ENCODE results near the gene SRPRB.

SRPRB gene

GRCh38 chr3:133840767-133841166 lies 35.2 kb downstream of the SRPRB start:
- DNase-seq (ENCODE audit: low spot score), result no peak

DNA sequence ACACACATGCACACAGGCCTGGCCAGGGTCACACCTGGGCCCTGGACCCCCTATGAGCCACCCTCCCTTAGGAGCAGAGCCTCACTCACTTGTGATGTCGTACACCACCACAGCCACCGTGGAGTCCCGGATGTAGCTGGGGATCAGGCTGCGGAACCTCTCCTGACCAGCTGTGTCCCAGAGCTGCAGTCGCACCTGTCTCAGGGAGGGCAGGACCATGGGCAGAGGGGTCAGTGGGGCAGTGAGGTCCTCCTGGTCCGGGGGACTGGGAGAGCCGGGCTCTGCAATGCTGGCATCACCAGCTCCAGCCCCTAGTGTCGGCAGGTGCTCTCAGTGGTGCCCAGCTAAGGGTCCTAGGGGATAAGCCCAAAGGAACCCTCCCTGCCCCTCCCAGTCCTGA lies 35.6 kb downstream of the SRPRB start:
- DNase-seq (ENCODE audit: low spot score), result no peak

DNA sequence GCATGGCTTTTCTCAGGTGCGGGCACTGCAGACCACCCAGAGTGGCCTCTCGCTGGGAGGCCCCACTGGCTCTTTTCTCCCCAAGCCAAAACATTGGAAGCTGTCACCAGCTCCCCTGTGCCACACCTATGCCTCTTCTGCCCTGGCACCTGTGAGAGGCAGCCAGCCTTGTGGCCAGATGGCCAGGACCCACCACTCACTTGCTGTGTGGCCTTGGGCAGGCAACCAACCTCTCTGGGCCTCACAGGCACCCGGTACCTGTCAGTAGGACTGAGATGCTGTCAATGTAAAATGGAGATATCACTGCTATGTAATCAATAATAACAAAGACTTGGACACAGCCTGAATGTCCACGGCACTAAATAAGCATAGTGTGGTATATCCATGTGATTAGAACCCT lies 36.5 kb downstream of the SRPRB start:
- no peak for DNase-seq (ENCODE audit: low spot score)

GRCh38 chr3:133843634-133844033 lies 38.0 kb downstream of the SRPRB start:
- DNase-seq (ENCODE audit: low spot score), result peak; percentile 69

DNA sequence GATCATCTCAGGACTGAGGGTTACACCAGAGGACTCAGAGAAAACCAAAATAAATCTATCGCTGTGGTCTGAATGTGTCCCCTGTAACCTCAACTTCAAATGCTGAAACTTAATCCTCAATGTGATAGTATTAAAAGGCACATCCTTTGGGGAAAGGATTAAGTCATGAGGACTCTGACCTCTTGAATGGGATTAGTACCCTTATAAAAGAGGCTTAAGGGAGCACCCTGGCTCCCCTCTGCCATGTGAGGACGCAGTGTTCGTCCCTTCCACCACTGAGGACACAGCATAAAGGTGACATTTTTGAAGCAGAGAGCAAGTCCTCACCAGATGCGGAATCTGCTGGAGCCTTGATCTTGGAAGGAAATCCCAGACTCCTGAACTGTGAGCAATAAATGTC lies 39.5 kb downstream of the SRPRB start:
- DNase-seq (ENCODE audit: low spot score), result no peak

- DNase-seq (ENCODE audit: low spot score), result no peak
Observed at GRCh38 chr3:133849346-133849745, 43.7 kb downstream of the SRPRB start.

DNA sequence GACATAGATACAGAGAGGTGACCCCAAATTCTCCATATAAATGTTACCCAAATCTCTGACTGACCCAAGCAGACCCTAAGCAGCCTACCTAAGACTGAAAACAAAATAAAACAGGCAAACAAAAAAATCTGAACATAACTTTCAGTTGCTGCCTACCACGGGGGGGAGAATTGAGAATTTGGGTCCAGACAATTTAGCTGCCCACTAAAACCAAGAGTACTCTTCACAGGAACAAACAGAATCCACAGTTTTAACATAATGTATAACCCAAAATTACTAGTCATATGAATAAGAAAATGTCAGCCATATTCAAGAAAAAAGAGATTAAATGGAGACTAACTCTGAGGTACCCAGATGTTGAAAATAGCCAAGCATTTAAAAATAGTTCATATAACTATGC lies 44.4 kb downstream of the SRPRB start:
- DNase-seq (ENCODE audit: low spot score), result no peak

- no peak for DNase-seq (ENCODE audit: low spot score)
Observed at GRCh38 chr3:133851266-133851906, 45.8 kb downstream of the SRPRB start.

DNA sequence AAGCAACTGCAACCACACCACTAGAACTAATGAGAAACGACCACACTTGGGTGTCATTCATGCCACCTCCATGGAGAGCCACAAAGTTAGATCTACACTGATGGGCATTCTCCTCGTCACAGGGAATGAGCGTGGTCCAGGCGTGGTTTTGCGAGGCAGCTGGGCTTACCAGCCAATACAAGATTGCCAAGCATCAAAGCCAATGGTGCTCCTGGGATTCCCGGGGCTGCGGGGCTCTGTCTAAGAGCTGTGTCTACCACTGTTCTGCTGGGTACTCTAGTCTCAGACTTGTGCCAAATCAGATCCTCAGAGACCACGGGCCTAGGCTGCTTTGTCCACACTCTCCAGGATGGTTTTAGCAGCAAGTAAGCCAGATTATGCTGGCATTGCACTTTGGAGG lies 46.3 kb downstream of the SRPRB start:
- DNase-seq (ENCODE audit: low spot score), result no peak

- DNase-seq (ENCODE audit: low spot score), result no peak
Observed at GRCh38 chr3:133853063-133853924, 47.7 kb downstream of the SRPRB start.

DNA sequence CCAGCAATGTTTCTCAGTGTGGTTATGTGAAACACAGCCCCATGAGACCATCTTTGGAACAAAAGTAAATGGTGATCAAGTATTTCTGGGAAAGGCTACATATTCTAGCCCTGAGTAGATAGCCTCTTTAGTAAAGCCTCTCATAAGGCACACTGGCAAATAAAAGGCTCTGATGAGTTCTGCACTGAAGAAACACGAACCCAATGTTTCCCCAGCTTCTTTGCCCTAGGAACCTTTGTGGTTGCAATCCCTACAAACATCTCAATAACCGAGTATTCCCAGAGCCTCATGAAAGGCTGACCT lies 48.3 kb downstream of the SRPRB start:
- no peak for DNase-seq (ENCODE audit: low spot score)

- no peak for DNase-seq (ENCODE audit: low spot score)
Observed at GRCh38 chr3:133854264-133855001, 48.8 kb downstream of the SRPRB start.

- DNase-seq (ENCODE audit: low spot score), result no peak
Observed at GRCh38 chr3:133855002-133855370, 49.4 kb downstream of the SRPRB start.

GRCh38 chr3:133855772-133856171 lies 50.2 kb downstream of the SRPRB start:
- no peak for DNase-seq (ENCODE audit: low spot score)

DNA sequence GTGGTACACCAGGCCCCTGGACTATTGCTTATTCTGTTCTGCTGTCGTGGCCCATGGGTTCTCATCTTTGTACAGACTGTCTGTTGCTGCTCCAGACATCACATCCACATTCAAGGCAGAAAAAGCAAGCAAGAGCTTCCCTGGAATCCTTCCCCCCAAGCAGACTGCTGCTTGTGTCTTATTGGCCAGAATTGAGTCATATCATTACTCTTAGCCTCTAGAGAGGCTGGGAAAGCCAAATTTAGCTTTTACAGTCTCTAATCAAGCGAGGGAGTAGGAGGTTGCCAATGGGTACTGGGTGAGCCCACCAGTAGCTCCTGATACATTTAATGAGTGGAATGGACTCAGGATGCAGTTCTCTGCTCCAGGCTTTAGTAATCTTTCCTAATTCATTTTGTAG lies 50.7 kb downstream of the SRPRB start:
- DNase-seq (ENCODE audit: low spot score), result no peak

DNA sequence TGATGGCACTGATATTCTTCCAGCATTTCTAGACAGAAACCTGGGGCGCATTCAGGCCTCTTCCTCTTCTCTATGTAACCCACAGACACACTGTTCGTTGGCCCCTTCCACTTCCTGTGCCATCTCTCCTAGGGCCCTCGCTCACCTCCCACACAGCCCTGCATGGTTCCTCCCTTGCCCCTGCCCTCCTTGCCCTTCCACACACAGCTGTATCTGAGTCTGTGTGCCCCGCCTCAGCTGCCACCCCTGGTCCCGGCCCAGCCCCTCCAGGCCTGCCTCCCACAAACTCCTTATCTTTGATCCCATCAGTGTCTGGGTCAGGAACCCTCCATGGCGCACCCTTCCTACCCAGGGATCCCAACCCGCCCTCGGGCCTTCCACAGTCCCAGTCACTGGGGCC lies 52.2 kb downstream of the SRPRB start:
- no peak for DNase-seq (ENCODE audit: low spot score)

GRCh38 chr3:133859381-133860234 lies 54.0 kb downstream of the SRPRB start:
- no peak for DNase-seq (ENCODE audit: low spot score)

DNA sequence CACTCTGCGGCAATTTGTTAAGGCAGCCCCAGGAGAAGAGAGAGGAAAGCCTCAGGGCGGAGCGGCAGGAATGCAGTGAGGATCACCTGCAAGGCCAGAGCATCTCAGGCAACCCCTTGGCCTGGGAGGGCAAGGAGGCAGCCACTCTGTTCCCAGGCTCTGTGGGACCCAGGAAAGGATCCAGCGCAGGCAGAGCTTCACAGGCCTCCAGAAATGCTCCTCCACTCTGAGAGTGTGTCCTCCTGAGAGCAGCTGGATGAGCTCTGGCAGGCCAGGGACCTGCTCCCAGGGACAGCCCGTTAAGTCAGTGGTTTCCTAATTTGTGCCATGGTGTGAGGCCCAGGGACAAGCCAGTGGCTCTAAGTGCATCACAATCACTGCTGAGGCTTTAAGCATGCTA lies 54.9 kb downstream of the SRPRB start:
- no peak for DNase-seq (ENCODE audit: low spot score)

- DNase-seq (ENCODE audit: low spot score), result no peak
Observed at GRCh38 chr3:133862161-133862560, 56.5 kb downstream of the SRPRB start.

GRCh38 chr3:133863911-133864310 lies 58.3 kb downstream of the SRPRB start:
- DNase-seq (ENCODE audit: low spot score), result no peak

- DNase-seq (ENCODE audit: low spot score), result no peak
Observed at GRCh38 chr3:133864616-133865015, 59.0 kb downstream of the SRPRB start.

DNA sequence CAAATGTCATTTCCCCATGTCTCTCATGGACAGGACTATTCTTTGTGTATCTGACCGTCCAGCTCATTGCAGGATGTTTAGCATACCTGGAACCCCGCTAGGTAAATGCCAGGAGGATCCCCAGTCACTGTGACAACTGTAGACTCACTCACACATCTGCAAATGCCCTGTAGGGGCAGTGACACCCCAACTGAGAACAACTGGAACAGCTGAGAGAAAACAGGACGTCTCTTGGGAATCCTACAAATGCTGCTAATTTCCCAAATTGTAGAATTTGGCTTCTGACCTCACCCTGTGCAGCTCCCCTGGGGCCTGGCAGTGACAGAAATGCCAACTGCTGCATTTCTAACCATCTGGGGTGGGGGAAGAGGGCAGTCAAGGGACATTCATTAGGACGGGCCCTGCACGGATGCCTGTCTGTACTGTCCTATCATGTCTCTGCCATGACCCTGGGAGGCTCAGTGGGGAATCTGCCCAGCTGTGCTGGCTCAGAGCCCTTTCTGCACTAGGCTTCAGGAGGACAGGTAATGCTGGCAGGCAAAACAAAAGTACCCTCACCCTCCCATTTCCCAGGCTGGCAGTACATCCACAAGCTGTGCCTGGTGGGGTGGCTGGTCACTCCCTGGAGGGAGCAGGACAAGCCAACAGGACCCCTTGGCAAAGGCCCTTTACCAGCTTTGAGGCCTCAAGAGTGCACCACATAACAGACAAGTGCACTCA lies 59.7 kb downstream of the SRPRB start:
- no peak for DNase-seq (ENCODE audit: low spot score)
